CD1c-positive myeloid dendritic cell (primary cell): Measurements from ENCODE around the gene ZNF227.
"Not testable (repeated sequence)": the region's sequence is repeated elsewhere in the genome, so short reads cannot be mapped to it uniquely, and the experiment has no call there.

Experiments
- DNase-seq: peaks from one replicate; pipeline ENCODE4 v3.0.0-alpha.2; 2016; ENCODE audit errors: extremely low spot score

ZNF227 gene

GRCh38 chr19:44212250-44212865 lies at the start of gene ZNF227:
Gene ZNF227, plus strand, starts transcription at chr19:44212532. Its CDS starts 5,261 bp downstream, at chr19:44217793.
- DNase-seq, result peak; percentile 79

DNA sequence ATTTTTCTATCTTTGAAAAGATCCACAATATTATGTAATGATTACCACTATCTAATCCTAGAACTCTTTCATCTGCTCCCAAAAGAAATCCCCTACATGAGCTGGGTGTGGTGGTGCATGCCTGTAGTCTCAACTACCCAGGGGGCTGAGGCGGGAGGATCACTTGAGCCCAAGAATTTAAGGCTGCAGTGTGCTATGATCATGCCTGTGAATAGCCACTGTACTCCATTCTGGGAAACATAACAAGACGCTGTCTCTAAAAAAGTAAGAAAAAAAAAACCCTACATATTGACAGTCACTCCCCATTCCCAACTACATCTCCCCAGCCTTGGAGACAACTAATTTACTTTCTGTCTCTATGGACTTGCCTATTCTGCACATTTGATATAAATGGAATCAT lies 48.5 kb upstream of the ZNF227 start:
- DNase-seq, result no peak

GRCh38 chr19:44164327-44164672 lies 48.0 kb upstream of the ZNF227 start:
- no peak for DNase-seq

- peak; percentile 95 for DNase-seq
Measured at GRCh38 chr19:44164673-44165512, 47.4 kb upstream of the ZNF227 start, which contains the start of gene ZNF226. Gene ZNF226, plus strand, starts transcription at chr19:44165100. Its CDS starts 4,981 bp downstream, at chr19:44170081.

- DNase-seq, result not testable (repeated sequence)
Measured at GRCh38 chr19:44170660-44171059, 41.7 kb upstream of the ZNF227 start.

DNA sequence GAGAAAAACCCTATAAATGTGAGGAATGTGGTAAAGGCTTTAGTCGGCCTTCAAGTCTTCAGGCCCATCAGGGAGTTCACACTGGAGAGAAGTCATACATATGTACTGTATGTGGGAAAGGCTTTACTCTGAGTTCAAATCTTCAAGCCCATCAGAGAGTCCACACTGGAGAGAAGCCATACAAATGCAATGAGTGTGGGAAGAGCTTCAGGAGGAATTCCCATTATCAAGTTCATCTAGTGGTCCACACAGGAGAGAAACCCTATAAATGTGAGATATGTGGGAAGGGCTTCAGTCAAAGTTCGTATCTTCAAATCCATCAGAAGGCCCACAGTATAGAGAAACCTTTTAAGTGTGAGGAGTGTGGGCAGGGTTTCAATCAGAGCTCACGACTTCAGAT lies 35.7 kb upstream of the ZNF227 start:
- DNase-seq, result no peak

DNA sequence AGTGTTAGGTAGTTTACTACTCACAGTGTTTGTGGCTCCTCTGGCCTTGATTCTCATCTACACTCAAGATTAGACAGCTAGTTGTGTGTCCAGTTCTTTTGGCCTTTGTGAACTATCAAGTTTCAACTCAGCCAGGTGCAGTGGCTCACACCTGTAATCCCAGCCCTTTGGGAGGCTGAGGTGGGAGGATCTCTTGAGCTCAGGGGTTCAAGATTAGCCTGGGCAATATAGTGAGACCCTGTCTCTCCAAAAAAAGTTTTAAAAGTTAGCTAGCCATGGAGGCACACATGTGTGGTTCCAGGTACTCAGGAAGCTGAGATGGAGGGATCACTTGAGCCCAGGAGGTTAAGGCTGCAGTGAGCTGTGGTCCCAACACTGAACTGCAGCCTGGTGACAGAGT lies 31.4 kb upstream of the ZNF227 start:
- DNase-seq, result no peak

- no peak for DNase-seq
Measured at GRCh38 chr19:44182145-44182544, 30.2 kb upstream of the ZNF227 start.

- no peak for DNase-seq
Measured at GRCh38 chr19:44190020-44190419, 22.3 kb upstream of the ZNF227 start.

GRCh38 chr19:44192127-44192526 lies 20.2 kb upstream of the ZNF227 start:
- DNase-seq, result no peak

- DNase-seq, result no peak
Measured at GRCh38 chr19:44196772-44197171, 15.6 kb upstream of the ZNF227 start.

DNA sequence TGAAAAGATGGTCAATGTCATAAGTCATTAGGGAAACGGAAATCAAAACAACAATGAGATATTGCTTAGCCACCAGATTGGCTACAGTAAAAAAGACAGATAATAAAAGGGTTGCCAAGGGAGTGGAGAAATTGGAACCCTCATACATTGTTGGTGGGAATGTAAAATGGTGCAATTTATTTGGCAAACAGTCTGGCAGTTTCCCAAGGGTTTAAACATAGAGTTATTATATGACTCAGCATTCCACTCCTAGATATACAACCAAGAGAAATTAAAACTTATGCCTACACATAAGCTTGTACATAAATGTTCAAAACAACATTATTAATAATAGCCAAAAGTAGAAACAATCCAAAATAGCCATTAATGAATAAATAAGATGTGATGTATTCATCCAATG lies 9.9 kb upstream of the ZNF227 start:
- no peak for DNase-seq

DNA sequence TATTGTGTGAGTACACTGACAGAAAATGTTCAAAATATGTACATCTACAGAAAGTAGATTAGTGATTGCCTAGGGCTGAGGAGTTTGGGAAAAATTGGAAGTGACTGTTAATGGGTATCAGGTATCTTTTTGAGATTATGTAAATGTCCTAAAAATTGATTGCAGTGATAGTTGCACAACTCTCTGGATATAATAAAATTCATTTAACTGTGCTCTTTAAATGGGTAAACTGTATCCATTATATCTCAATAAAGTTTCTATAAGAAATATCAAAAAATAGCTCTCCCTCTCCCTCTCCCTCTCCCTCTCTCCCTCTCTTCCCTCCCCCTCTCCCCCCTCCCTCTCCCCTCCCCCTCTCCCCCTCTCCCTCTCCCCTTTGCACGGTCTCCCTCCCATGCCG lies 9.4 kb upstream of the ZNF227 start:
- no peak for DNase-seq

GRCh38 chr19:44203877-44204276 lies 8.5 kb upstream of the ZNF227 start:
- not testable (repeated sequence) for DNase-seq

DNA sequence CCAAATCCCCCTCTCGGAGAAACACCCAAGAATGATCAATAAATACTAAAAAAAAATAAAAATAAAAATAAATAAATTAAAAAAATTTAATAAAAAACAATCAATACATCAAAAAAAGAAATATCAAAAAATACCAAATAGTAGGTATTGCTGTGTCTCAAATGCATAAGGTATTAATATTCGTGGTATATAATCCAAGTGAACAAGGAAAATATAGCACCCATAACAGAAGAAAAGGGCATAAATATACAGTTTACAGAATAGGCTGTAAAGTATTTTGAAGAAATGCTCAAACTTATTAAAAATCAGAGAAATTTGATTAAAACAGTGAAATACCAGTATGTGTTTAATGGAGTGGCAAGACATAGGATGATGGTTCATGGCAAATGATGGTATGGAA lies 7.6 kb upstream of the ZNF227 start:
- no peak for DNase-seq

- peak; percentile 93 for DNase-seq
Measured at GRCh38 chr19:44207126-44207803, 5.1 kb upstream of the ZNF227 start.

DNA sequence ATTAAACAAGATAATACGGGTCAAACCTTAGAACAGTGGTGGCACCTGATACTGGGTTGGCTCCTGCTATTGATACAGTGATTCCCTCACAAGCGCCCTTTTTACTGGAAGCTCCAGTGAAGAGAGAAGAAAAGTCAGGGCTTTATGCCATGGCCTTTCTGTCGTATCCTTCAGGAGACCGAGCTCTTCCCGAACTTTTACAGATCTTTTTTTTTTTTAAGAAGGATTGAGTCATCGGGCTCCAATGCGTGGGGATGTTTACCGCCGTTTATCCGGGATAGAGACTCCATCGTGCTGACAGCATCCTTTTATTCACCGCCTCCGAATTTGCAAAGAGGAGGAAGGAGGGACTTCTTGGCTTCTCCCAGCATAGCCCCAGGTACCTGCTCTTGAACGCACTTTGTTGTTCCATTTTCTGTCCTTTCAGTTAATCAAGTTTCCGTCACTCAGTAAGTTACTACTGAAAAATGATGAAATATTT lies 574 bp downstream of the ZNF227 start:
- DNase-seq, result no peak

DNA sequence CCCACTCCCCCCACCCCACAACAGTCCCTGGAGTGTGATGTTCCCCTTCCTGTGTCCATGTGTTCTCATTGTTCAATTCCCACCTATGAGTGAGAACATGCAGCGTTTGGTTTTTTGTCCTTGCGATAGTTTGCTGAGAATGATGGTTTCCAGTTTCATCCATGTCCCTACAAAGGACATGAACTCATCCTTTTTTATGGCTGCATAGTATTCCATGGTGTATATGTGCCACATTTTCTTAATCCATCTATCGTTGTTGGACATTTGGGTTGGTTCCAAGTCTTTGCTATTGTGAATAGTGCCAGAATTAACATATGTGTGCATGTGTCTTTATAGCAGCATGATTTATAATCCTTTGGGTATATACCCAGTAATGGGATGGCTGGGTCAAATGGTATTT lies 7.6 kb downstream of the ZNF227 start:
- not testable (repeated sequence) for DNase-seq

- not testable (repeated sequence) for DNase-seq
Measured at GRCh38 chr19:44220761-44221160, 8.4 kb downstream of the ZNF227 start.

DNA sequence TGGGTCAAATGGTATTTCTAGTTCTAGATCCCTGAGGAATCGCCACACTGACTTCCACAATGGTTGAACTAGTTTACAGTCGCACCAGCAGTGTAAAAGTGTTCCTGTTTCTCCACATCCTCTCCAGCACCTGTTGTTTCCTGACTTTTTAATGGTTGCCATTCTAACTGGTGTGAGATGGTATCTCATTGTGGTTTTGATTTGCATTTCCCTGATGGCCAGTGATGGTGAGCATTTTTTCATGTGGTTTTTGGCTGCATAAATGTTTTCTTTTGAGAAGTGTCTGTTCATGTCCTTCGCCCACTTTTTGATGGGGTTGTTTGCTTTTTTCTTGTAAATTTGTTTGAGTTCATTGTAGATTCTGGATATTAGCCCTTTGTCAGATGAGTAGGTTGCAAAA lies 9.0 kb downstream of the ZNF227 start:
- DNase-seq, result not testable (repeated sequence)

- no peak for DNase-seq
Measured at GRCh38 chr19:44228318-44228717, 16.0 kb downstream of the ZNF227 start.

DNA sequence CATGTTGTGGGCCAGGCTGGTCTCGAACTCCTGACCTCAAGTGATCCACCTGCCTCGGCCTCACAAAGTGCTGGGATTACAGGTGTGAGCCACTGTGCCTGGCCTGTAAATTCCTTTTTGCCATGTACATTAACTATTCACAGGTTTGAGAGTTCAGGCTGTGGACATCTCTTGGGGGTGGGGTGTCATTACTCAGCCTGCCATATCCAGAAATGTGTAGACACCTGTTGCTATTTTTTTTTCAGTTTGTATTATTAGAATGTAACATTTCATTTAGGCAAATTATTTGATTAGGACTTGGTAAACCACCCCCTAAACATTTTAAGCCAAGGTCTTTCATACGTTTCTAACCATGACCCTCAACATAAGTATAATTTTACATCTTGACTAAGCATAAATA lies 20.5 kb downstream of the ZNF227 start:
- no peak for DNase-seq

DNA sequence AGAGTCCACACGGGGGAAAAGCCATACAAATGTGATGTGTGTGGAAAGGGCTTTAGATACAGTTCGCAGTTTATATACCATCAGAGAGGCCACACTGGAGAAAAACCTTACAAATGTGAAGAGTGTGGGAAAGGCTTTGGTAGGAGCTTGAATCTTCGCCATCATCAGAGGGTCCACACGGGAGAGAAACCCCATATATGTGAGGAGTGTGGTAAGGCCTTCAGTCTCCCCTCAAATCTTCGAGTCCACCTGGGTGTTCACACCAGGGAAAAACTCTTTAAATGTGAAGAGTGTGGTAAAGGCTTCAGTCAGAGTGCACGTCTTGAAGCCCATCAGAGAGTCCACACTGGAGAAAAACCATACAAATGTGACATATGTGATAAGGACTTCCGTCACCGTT lies 24.1 kb downstream of the ZNF227 start:
- DNase-seq, result no peak
